Superior temporal gyrus (tissue), 1 donor: Measurements from ENCODE around the gene TLCD1.
"Not testable (repeated sequence)": the region's sequence is repeated elsewhere in the genome, so short reads cannot be mapped to it uniquely, and the experiment has no call there.

Experiments used
- DNase-seq: peaks from one replicate; pipeline ENCODE4 v3.0.0-alpha.2; 2016; ENCODE audit errors: extremely low spot score

Gene TLCD1

GRCh38 chr17:28747051-28747691 lies 21.1 kb upstream of the TLCD1 start:
- peak; percentile 76 for DNase-seq

GRCh38 chr17:28746611-28747050 lies 20.6 kb upstream of the TLCD1 start:
- DNase-seq = peak; percentile 69

DNA sequence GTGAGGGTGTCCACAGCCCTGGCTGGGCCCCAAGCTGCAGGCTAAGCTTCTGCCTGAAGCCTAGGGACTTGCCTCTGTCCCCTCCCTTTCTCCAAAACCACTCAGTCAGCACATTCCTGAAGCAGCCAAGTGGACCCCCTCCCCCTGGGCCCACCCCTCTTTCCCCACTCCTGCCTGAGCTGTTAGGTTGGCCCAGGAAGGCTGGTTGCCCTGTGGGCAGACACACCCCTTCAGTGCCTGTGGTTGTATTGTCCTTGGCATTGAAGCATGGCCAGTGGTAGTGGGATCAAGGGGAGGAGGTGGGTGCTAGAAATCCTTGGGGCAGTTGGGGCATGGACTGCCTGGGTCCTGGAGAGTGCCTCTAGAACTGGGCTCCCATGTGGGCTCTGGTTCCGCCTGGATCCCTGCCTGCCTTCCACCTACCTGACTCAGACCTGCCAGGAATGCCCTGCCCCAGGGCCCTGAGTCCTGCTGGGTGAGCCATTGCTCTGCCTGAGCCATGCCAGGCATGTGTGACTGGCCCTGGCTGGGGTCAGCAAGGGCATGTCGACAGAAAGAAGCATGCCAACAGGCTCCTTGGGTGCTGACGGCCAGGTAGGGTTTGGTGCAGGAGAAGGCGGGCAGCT lies 19.9 kb upstream of the TLCD1 start:
- DNase-seq = no peak

- peak; percentile 91 for DNase-seq
Measured at GRCh38 chr17:28744972-28745785, 19.1 kb upstream of the TLCD1 start.

- DNase-seq = no peak
Measured at GRCh38 chr17:28744104-28744971, 18.3 kb upstream of the TLCD1 start.

DNA sequence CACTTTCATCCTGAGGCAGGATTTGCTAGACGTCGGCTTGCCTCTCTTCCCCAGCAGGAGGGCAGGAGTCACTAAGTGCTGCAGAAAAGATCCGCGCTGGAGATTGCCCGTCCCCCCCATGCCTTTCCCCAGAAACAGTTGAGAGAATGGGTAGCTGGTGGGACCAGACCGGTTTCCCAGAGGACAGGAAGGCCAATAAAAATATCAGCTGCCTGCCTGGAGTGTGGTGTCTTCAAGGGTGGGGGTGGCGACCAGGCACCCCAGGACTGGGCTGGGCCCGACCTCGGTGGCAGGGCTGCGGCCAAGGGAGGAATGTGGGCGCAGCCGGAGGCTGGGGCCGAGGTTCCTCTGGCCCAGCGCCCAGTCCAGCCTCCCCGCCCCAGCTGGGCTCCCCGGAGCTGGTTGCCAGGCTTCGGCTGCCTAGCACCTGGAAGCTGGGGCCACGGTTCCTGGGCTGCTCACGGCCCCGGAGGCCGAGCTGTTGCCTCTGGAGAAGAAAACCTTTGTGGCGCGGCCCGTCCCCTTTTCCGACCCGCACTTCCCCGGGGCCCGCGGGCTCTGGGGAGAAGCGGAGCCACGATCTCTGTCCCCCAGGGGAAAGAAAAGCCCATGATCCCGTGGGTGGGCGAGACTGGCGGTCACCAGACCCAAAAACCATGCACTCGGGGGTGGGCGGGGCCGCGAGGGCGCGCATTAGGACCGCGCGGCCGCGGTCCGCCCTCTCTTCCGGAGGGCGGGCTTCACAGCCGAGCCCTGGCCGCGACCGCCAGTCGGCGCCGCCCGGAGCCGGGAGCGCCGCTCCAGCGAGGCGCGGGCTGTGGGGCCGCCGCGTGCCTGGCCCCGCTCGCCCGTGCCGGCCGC lies 17.4 kb upstream of the TLCD1 start, which contains the start of gene TRAF4:
Gene TRAF4, plus strand, starts transcription at position 769 of the 861 bp plus-strand sequence. CDS start 102 bp downstream, outside the sequence.
- DNase-seq = peak; percentile 75

GRCh38 chr17:28741358-28742349 lies 15.6 kb upstream of the TLCD1 start:
- DNase-seq = peak; percentile 16

- DNase-seq = no peak
Measured at GRCh38 chr17:28740406-28741357, 14.6 kb upstream of the TLCD1 start.

GRCh38 chr17:28738680-28739384 lies 12.8 kb upstream of the TLCD1 start:
- DNase-seq = no peak

- DNase-seq = no peak
Measured at GRCh38 chr17:28737770-28738679, 12.0 kb upstream of the TLCD1 start.

DNA sequence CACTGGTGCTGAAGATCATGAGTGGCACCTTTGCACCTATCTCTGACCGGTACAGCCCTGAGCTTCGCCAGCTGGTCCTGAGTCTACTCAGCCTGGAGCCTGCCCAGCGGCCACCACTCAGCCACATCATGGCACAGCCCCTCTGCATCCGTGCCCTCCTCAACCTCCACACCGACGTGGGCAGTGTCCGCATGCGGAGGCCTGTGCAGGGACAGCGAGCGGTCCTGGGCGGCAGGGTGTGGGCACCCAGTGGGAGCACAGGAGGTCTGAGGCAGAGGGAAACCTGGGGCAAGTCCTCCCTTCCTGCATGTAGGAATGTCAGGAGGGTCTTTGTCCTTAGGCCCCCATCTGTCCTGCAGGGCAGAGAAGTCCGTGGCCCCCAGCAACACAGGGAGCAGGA lies 11.3 kb upstream of the TLCD1 start:
- DNase-seq = no peak

GRCh38 chr17:28735913-28736769 lies 10.1 kb upstream of the TLCD1 start:
- DNase-seq = not testable (repeated sequence)

GRCh38 chr17:28735242-28735722 lies 9.2 kb upstream of the TLCD1 start:
- DNase-seq = no peak

DNA sequence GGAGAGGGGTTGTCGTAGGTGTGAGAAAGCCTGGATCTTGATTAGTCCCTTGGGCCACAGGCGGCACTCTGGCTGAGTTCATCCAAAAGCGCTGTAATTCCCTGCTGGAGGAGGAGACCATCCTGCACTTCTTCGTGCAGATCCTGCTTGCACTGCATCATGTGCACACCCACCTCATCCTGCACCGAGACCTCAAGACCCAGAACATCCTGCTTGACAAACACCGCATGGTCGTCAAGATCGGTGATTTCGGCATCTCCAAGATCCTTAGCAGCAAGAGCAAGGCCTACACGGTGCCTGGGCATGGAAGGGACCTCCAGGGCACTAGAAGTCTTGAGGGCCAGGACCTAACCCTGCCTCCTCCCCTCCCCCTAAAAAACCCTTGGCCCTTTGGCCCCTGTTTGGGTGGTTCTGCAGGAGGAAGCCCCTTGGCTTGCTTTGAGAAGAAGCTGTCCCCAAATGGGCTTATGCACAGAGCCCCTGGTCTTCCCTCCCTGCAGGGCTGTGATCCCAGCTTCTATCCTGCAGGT lies 8.7 kb upstream of the TLCD1 start:
- no peak for DNase-seq

DNA sequence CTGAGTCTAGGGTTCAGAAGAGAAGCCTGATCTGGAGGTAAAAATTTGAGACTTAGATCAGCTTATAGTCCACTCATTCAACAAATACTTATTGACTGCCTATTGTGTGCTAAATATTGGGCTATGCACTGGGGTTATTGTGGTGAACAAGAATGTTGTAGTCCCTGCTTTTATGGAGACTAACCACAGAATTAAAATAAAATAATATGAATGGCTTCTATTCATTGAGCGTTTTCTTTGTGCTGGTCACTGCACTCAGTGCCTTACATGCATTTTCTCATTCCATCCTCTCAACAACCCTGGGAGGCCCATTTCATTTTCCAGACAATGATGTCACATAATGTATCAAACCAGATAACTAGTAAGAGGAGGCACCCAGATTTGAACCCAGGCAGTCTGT lies 7.3 kb upstream of the TLCD1 start:
- no peak for DNase-seq
